AG09319 (cell line): ENCODE measurements around the gene TPP2.

Experiments used
- DNase-seq: peaks from one replicate; pipeline ENCODE4 v3.0.0-alpha.2; 2010; ENCODE audit warnings: low read depth; ENCODE audit errors: extremely low read depth
- CTCF ChIP-seq: IDR thresholded peaks from 2 replicates; pipeline ENCODE4 v1.5.1; 2011; ENCODE audit warnings: low read depth, mild to moderate bottlenecking, inconsistent platforms, low read length, moderate library complexity

Gene TPP2

GRCh38 chr13:102563267-102563666, 33.5 kb upstream of the TPP2 start:
- no peak for DNase-seq
- TF ChIP-seq CTCF, result no peak

DNA sequence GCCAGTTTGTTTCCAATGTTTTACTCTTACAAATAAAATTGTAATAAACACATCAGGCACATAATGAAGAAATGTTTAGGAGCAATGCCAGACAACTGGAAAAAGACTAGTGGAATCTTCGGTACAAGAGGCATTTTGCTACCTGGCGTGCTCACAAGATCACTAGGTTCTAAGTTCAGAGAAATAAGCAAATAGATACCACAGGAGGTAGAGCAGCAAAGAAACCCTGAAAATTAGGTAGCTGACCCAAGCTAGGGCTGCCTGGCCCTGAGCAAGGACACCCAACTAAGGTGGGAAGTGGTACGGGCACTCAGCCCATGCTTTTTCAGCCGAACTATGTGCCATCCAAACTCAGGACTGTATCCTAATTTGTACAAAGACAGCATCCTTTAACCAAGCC, 32.2 kb upstream of the TPP2 start:
- no peak for DNase-seq
- TF ChIP-seq CTCF, result no peak

DNA sequence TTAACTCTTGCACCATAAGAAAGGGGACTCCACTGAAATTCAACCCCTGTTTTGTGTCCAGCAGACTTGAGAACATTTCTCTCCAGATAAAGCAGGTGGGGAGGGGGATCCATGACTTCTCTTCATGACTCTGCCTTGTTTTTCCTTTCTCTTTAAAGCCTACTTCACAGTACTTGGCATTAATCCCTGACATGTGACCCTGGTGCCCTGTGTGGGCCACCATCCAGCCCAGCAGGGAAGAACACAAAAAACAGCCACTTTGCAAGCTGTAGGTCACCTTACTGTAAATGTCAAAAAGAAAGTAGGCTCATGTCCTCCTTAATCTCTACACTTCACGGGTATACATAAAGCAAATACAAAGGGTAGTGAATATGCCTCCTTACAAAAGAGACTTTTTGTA, 30.3 kb upstream of the TPP2 start:
- DNase-seq, result no peak

DNA sequence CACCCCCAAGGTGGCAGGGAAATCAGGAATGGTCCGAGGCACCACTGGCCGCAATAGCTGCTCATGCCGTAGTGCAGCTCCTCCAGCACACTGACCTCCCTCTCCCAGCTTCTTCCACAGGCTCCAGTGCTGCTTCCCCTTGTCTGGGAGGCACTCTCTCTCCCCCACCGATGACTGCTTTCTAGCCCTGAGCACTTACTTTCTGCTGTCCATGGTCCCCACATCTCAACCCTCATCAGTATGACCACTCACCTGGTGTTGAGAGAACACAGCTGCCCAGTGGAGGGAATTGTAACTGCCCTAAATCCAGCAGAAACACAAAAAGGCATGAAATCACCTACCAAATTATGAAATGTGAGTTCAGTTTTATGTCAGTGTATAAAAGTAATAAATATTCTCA, 28.9 kb upstream of the TPP2 start:
- no peak for DNase-seq
- no peak for TF ChIP-seq CTCF

More for the DNA sequence above, 30.3 kb upstream of the TPP2 start:
- TF ChIP-seq CTCF, result no peak

DNA sequence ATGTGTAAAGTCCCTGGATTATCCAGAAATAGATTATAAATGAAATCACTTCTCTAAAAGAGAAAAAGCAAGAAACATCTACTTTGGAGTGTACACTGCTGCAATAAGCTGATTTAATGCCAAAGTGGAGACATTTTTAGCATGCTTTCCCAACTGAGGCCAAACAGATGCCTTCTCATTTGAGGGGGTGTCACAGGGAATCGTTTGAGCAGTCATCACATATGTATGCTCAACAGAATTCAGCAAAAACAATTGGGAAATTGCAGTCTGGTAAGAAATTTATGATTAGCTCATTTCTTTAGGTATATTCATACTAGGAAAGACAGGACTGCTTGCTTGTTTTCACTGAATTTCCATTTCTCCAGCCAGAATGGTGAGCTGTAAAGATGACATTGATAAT, 27.3 kb upstream of the TPP2 start:
- no peak for TF ChIP-seq CTCF

GRCh38 chr13:102571075-102571474, 25.7 kb upstream of the TPP2 start:
- TF ChIP-seq CTCF, result no peak
- no peak for DNase-seq

More for the DNA sequence above, 27.3 kb upstream of the TPP2 start:
- DNase-seq, result no peak

DNA sequence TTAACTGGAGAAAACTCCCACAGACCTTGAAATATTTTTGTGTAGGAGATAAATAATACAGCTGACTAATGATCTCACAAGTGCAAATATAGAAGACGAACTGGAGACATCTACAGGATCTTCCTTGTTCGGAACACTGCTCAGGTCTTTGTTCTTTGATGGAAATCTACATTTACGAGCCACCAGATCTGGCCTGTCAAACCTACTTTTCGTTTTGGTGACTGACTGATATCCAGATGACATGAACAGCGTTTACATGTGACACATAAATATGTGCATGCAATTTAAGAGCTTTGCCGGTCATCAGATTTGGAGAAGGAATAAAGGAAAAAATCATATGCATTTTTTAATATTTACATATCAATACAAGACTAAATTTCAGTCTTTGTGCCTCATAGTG, 24.5 kb upstream of the TPP2 start:
- DNase-seq, result no peak
- TF ChIP-seq CTCF, result no peak
